HG03097 (cell line): Measurements from ENCODE around the gene MRPS23.

Experiments
- ATAC-seq: cut with Tn5 transposase; IDR thresholded peaks from one replicate; pipeline ENCODE4 v1.9.1; 2021; ENCODE audit not compliant: unreplicated experiment, low FRiP score

The MRPS23 gene

DNA sequence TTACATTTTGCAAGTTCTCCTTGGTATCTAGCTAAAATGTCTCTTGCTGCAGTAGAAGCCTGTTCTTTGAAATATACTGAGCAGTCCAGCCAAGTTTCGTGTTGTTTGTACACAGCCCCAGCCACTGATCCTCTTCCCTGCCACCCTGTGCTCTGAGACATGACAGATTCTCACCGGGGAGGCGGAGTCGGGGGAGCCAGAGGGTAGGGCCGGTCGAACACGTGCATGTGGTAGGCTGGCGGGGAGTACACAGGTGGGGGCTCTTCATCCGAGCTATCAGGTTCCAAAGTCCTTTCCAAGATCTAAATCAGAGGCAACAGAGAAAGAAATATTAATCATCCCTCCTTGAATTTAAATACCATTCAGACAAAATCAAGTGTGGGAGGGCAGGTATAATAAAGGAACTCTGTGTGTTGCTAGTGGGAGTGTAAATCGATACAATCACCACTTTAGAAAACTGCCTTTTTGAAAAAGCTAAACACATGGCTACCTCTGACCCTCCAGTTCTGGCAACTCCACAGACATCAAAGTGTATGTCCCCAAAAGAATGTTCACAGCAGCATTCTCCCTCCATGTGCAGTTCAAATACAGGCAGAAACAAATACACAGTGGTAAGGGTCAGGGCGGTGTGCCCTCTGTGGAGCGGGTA, 29.7 kb upstream of the MRPS23 start:
- no peak for ATAC-seq

DNA sequence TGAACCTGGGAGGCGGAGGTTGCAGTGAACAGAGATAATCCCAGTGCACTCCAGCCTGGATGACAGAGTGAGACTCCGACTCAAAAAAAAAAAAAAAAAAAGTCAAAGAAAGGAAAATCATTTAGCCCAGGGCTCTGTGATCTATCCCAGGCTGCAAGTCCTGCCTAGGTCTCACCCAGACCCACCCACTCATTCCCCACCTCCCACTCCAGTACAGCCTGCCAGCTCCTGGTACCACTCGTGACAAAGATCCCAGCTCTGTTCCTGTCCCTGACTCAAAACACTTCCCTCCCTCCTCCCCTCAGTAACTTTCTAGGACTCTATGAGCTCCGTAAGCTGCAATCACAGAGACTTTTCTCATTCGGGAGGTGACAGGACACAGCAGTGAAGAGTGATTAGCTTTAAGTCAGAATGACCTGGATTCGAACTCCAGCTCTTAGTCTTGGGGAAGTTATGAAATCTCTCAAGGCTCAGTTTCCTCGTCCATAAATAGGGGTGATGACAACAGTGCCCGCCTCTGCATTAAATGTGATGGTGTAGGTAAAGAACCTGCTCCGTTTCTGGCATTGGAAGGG, 28.0 kb upstream of the MRPS23 start:
- no peak for ATAC-seq

DNA sequence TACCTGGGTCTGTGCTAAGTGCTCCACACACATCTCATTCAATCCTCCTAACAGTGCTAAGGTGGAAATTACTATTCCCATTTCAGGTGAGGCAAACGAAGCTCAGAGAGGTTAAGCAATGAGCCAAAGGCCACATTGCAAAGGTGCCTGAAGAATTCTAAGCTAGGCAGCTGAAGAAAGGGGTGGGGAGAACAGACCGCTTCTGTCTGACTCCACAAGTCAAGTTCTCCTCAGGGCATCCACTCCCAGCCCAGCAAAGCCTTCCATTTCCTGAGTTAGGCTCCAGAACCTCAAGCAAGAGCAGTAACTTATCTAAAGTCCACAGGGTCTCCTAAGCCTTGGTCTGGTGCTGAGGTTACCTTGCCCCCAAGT, 27.0 kb upstream of the MRPS23 start:
- no peak for ATAC-seq

DNA sequence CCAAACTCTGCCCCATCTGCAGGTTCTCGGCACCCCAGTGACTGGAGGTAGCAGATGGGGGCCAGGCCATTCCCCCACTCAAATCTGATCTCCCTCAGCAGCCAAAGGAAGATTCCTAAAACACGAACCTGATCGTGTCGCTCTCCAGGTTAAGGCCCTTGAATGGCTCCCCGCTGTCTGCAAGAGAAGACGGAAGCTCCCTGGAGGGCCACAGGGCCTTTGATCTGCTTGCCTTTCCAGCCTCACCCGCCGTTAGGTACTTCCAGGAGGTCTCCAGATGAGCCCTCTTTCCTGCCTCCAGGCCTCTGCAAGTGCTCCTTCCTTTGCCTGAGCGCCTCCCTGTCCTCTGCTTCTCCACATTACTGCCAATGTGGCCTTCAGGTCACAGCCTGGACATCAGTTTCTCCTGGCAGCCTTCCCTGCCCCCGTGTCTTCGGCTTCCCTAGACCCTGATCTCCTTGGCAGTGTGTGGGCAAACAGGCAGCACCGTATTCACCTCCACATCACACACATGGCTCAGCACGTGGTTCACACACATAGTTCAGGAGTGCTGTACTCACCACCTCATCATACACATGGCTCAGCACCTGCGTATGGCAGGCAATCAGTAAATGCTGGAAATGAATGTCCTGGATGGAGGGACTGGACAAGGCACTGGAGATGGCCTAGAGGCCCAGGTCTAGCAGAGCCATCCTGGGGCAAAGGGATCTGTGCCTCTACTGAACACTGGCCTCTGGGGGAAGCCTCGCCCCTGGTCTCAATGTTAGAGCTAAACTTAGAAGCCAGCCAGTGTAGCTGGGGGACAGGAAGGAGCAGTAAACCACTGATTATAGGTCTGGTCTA, 26.4 kb upstream of the MRPS23 start:
- ATAC-seq = no peak

DNA sequence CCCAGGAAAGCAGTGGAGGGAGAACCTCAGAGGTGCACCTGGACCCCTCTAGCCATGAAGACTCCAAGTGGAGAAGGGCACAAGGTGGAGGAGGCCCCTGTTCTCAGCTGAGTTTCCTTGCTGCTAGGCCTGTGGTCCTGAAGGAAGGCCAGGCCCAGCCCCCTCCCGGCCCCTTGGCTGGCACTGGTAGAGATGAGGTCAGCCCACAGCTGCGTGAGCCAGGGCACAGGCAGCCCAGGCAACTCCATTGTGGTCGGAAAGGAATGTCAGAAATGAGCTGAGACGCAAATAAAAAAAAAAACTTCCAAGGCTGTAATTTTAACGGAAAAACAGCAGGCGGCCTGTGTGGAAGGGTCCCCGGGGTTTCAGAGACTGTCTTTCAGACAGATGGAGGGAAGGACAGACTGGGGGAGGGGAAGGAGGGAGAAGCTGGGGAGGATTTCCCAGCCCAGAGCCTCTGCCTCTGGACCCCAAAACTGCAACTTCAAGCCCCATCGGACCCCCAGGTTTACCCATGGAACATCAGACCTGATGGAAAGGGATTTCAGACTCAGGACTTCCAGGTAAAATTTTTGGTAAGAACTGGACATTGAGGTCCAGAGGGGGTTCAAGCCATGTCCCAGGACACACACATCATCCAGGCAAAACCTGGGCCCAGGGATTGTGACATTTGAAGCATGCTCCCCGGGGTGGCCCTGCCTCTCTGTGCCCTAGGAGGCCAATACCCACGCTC, 25.6 kb upstream of the MRPS23 start:
- no peak for ATAC-seq

DNA sequence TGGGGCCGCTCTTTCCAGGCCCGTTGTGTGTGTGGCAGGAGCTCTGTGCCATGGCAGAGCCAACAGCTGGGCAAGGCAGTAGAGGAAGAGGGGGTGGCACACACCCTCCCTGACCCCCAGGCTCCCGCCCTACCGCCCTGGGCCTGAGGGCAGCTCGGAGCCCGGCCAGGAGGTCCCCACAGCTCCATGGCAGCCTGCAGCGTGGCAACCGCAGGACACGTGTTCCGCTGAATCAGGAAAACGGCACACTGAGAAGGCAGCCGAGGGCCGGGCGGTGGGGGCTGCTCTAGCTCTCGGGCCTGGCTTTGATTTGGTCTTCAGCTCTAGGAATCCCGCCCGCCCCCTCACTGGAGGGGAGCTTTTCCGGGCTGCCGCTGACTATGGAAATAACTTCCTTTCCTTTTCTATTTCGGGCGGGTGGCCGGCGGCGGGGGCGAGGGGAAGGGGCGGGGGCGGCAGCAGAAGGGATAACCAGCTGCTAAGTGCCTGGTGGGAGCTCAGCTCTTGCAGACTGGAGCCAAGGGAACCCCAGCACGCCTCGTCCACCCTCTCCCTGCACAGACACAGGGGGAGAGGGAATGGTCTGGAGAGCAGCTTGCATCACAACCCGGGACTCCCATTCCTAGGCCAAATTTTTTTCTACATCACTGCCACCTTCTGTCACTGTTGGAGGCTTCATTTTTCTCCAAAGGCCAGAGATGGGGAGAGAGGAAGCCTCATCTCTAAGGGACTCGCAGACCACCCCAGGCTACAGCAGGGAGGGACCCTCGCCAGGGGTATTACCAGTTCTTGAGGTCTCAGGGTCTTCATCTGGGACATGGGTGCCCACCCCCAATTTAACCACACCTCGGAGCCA, 24.8 kb upstream of the MRPS23 start:
- no peak for ATAC-seq

DNA sequence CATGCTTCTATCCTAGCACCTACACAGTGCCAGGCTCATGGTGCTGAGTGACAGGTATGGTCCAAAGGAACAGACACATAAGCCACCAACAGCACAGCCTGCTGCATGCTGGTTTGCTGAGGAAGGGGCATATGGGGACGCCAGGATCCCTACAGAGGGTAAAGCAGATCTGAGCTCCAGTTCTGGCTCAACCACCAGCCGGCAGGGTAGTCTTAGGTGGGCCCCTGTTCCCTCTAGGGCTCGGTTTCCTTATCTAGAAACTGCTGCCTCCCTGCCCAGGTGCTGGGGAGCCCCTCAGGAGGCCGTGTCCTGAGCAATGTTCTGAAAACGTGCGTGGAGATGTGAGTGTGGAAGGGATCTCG, 24.2 kb upstream of the MRPS23 start:
- ATAC-seq = no peak

DNA sequence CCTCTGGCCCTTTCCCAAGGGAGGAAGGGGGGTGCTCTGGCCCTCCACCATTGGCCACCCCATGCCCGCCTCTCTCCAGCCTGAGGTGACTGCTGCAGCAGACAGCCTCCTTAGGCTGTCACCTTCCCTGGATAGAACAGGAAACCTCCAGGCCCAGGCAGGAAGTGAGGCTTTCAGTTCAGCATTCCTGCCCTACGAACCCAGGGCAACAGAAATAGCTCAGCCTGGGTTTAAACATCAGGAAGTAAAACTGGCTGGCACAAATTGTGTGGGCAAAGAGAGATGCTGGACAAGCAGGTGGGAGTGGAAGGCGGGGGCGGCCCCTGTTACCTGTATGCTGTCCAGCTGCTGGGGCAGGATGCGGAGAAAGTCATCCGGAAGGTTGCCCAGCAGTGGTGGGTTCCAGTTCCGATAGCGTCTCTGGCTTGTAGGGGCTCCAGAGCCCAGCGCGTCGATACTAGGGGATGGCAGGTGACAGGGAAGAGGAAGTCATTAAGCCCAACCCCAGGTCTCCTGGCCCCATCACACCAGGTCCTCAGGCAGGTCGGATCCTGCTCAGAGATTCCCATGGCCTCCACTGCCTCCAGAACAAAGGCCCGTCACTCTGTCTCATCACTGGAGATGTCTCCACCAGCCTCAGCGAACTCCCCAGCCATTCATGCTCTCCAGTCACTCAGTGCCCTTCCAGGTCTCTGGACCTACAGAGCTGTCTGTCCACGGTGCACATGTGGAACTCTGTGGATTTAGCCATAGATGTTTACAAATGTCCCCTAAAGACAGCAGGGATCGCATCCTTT, 23.6 kb upstream of the MRPS23 start:
- ATAC-seq = no peak

DNA sequence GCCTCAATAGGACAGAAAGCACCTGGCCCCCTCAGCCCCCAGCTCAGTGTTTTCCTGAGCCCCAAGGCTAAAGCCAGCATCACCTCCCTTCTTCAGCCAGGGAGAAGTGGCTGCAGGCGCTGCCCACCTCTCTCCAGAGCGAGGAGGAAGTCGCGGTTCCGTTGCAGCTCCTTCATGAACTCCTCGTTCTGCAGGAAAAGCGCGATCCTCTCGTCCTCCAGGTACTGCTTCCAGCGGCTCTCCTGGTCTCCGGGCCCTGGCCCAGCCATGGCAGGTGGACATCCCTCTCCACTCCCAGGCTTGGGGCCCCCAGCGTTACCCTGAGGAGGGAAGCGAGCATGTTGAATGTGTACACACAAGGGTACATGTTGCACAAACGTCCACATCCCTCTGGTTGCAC, 22.7 kb upstream of the MRPS23 start:
- ATAC-seq = no peak

DNA sequence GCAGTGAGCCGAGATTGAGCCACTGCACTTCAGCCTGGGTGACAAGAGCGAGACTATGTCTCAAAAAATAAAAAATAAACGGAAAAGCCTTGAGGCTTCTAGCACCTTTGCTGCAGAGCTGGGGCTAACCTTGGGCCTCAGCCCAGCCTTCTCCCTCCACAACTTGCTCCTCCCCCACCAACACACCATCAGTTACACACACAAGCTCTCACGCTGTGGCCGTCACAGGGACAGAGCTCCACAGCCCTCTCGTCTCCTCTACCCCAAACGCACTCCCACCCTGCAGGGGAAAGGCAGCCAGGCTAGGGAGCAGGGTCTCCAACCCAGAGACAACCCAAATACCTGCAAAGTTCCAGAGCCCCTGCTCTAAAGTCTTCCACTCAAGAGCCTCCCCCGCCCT, 22.0 kb upstream of the MRPS23 start:
- no peak for ATAC-seq

DNA sequence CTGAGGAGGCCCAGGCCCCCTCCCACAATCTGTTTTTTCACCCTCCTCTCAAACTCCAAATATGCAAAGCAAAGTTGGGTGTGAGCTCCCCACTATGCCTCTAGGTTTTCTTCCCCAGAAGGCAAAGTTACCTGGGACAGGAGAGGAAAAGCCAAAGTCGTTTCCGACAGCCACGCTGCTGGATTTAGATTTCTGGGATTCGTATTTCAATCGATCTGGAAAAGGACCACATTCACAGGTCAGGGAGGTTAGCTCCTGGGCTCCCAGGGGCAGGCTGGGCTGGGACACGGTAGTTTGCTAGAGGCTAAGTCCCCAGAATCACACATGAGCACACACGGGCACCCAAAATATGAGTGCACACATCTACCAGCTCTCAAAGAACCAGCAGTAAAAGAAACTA, 21.3 kb upstream of the MRPS23 start:
- no peak for ATAC-seq

DNA sequence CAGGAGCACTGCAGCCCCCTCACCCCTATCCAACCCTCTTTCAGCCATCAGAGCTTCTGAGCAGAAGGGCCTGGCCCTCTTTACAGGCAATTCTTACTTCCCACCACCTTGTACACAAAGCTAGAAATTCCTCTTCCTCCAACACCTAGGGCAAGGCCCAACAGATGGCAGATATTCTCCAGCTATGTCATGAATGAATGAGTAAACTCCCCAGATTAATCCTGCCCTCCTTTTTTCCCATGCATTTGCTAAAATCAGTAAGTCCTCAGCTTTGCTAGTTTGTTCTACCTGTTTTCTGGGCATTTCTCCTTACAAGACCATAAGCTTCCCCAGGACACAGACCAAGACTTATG, 20.4 kb upstream of the MRPS23 start:
- ATAC-seq = no peak

DNA sequence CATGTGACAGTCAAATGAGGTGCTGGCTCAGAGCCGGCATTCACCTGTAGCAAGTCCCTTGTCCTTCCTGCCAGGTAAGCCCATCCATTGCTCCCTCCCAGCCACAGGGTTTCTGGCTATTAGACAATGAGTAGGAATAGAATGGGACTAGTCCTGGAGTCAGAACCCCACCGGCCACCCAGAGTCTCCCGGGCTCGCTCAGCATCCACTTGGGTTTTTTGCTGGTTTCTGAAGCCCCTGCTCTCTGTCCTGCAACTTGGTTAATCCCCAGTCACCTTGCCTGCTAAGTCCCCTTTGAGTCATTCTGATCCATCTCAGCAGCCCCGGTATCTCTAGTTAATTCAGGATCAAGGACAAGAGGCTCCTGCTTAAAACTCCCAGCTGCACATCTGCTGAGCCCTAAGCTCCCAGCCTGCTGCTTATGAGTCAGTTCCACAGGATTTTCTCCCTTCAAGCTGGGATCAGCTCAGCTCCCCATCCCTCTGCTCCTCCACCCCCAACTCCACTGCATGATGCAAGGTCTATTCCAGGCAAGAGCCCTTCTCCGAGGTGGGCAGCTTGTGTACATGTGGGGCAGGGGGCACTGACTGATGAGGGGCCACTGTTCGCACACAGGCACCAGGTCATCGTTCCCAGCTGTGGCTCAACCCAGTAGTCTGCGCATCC, 19.9 kb upstream of the MRPS23 start:
- no peak for ATAC-seq

DNA sequence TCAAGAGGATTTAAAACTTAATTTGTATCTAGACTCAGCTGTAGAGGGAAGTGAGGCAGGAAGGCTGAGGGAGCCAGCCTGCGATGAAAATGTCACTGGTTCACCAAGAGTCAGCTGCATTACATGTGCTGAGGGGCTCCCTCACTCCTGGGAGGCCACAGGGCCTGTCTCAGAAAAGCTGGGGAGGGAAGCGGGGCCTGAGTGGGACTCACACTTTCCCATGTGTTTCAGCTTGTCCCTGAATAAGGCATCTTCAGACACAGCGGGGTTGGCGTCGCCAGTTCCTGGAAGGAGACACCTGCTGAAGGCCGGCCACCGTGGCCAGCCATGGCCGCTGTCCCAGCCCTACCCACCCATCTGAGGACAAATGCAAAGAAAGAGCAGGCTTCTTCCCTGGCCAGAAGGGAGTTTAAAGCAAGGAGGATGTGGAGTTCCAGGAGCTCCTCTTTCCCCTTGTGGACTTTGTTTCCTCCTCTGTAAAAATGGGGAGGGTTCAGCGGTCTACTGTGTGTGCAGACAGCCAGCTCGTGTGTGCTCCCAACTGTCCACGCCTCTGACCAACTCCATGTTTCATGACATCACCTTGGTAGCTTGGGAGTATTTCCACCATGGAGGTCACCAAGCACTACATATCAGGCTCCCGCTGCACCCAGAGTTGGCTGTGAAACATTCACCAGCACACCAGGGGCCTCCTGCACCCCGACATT, 19.2 kb upstream of the MRPS23 start:
- ATAC-seq = no peak

DNA sequence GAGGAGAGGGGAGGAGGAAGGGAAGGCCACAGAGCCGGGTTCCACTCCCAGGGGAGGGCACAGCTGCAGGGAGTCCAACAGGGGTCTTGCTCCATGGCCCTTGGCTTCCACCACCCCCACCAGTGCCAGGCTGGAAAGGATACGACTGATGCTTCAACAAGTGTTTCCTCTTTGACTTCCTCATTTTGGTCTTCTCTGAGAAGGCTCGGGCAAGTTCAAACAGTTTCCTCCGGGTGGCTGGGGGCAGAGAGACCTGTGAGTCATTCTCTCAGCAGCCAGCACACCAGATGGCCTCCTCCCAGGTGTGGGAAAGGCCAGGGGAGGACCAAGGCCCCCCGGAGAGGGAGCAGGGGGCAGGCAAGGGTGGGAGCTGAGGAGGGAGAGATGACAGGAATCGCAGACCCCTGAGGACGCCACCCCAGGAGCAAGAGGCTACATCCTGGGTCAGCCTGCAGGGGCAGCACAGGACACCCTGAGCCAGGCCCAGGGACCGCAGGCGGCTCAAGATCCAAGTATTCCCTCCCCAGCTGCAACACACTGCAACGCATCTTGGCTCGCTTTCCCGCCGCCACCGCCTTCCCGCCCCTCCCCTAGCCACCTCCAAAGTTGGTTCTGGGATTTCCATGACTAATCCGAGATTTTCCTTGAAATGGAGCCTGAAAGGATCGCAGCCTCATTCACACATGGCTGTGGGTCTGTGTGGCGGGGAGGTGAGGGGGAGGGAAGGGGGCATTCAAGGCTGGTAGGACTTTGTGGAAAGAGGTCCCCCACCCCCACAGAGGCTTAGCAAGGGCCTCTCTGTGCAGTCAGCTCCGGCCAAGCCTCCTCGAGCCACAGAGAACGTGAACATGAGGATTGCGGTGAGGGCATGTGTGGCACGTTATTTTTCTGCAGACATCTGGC, 18.4 kb upstream of the MRPS23 start:
- ATAC-seq = peak; percentile 56

DNA sequence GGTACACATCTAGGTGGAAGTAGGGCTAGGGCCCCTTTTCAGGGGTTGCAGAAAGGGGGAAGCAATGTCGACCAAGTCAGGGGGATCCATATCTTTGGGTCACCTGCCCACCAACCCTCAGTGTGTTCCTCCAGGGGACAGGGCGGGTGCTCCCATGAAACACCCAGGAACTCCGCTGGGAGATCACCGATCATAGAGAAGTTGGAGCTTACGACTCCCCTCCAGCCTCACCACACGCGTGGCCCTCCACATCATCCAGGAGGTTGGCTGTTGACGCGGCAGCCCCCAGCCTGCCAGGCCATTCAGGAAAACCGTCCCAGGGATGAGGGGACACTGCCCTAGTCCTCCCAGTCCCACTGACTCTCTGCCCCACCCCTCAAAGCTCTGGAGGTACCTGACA, 17.3 kb upstream of the MRPS23 start:
- no peak for ATAC-seq

DNA sequence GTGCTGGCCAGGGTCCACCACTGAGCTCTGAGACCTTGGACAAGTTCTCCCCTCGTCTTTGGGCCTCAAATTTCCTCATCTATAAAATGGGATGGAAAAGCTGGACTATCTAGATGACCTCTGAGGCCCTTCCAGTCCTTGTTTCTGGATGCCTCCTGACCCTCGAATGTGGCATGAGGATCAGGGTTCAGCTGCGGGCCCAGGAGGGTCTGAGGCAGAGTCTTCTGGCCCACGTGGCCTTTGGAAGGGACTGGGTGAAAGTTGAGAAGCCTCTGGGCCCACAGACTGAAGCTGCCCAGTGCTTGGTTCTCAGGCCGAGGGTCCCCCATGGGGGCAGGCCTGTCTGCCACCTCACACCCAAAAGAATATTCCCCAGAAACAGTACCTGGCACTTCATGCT, 16.9 kb upstream of the MRPS23 start:
- ATAC-seq = no peak

DNA sequence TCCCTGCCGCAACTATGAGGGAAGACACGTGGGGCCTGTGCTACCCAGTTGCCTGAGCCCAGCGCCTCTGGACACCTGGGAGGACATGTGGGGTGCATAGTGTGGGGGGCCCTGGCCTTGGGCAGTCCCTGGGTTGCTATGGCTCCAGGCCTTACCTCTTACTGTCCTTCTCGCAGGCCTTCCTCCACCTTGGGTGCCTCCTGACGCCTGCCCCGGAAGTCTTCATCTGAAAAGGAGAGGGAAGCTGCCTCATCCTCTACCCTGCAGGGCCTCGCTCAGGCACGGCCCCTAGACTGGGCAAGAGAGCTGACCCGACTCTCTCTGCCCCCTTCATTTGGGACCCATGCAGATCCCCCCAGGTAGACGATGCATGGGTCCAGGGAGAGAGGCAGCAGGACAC, 16.5 kb upstream of the MRPS23 start:
- ATAC-seq = no peak
